ENCODE results near the gene TMEM108. TPM values are rescaled to one million over a fixed set of nuclear protein-coding genes. Genes with fewer than 3 reads are reported as not detected.

The TMEM108 gene
- total RNA-seq, 4 donors from 2014 or later, result 1.1 to 3.2 TPM; not detected in 2

- TF ChIP-seq POLR2A (IDR thresholded peaks at IDR 0.05), result no peak
- no peak overlapping the region for H3K4me3 ChIP-seq
Measured at GRCh38 chr3:133130168-133130567, 92.0 kb downstream of the TMEM108 start.

DNA sequence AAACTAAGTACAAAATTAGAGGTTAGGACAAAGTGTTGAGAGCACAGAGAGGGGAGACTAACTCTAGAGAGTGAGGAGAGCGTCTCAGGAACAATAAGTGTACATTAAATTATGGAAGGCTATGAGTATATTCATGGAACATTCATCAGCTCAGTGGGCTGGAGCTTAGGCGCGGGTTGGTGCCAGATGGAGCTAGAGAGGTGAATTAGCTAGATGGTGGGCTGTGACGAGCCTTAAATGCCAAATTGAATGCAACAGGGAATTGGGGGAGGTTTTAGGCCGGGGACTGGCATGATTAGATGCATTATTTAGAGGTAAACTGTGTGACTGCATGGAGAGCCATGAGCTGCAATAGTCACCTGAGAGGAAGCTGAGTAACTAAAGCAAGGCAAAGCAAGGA is 97.1 kb downstream of the TMEM108 start:
- intact Hi-C loops (cut with DNase I; ENCODE audit: low total_unique reads), result no loop called here
- H3K36me3 ChIP-seq, result no peaks in the 10 kb centered on the region

More at GRCh38 chr3:133130168-133130567, 92.0 kb downstream of the TMEM108 start:
- H3K27me3 ChIP-seq, result no peaks in the 10 kb centered on the region
- no peak for DNase-seq
- H3K4me1 ChIP-seq, result no peaks in the 10 kb centered on the region
- H3K36me3 ChIP-seq, result no peaks in the 10 kb centered on the region
- H3K9me3 ChIP-seq, result no peaks in the 10 kb centered on the region
- intact Hi-C loops (cut with DNase I; ENCODE audit: low total_unique reads), result no loop called here
- H3K27ac ChIP-seq, result no peak overlapping the region

DNA sequence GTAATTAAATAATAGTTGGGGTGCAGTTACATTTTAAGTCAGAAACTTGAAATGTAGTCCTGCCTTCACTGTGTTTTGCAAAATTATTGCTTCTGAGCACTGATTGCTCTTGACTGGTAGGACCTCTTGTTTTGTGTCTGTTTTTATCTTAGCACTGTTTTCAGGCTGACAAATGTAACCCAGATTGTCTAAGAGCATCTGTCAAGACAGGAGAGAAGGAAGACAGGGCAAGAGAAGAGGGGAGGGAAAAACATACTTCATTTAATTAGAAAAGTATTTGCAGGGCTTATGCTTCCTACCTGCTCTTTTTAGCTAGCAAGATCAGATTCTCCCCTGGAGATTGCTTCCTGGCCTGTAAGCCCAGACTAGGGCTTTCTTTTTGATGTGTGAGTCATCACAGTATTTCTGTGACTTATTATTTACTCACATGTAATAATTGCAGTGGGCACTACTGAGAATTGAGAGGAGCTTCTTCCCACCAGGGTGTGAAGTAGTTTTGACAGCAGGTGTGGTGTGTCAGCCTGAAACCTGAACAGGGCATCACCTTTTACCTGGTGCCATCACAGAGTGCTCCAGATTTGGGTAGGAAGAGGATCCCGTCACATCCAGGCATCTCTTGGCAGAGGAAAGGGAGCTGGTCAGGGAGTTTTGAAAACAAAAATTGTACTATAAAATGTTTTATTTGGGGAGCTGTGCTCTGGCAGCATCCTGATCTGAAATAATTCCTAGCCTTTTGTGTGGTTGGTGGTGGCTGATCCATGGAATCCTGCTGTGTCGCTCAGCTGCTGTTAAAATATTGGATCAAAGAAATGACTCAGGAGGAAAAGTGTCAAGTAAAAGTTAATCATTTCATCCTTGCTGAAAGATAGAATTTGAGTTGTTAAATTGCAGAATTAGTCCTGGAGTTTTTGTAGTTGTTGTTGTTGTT is 98.2 kb downstream of the TMEM108 start:
- Histone ChIP-seq H3K27me3 (no peaks in the 10 kb centered on the region), H3K4me1 (no peaks in the 10 kb centered on the region), H3K36me3 (no peaks in the 10 kb centered on the region), H3K4me3 (no peak overlapping the region), H3K27ac (no peak overlapping the region), H3K9me3 (no peaks in the 10 kb centered on the region)
- DNase-seq, result no peak
- TF ChIP-seq POLR2A (IDR thresholded peaks at IDR 0.05) (no peak), CTCF (IDR thresholded peaks at IDR 0.05) (no peak)
- intact Hi-C loops (cut with DNase I; ENCODE audit: low total_unique reads), result no loop called here

More for the DNA sequence above, 97.1 kb downstream of the TMEM108 start:
- no peak for DNase-seq
- TF ChIP-seq CTCF (IDR thresholded peaks at IDR 0.05) (no peak), POLR2A (IDR thresholded peaks at IDR 0.05) (no peak)
- Histone ChIP-seq H3K27me3 (no peaks in the 10 kb centered on the region), H3K4me3 (no peak overlapping the region), H3K27ac (no peak overlapping the region), H3K9me3 (no peaks in the 10 kb centered on the region), H3K4me1 (no peaks in the 10 kb centered on the region)

- no peaks in the 10 kb centered on the region for H3K36me3 ChIP-seq
- TF ChIP-seq POLR2A (IDR thresholded peaks at IDR 0.05) (no peak), CTCF (IDR thresholded peaks at IDR 0.05) (no peak)
- intact Hi-C loops (cut with DNase I; ENCODE audit: low total_unique reads), result no loop called here
Measured at GRCh38 chr3:133137042-133137996, 99.1 kb downstream of the TMEM108 start.

GRCh38 chr3:133138017-133138416 is 99.8 kb downstream of the TMEM108 start:
- no peaks in the 10 kb centered on the region for H3K36me3 ChIP-seq
- no peaks in the 10 kb centered on the region for H3K9me3 ChIP-seq
- H3K27ac ChIP-seq, result no peak overlapping the region
- H3K27me3 ChIP-seq, result no peaks in the 10 kb centered on the region
- TF ChIP-seq POLR2A (IDR thresholded peaks at IDR 0.05), result no peak
- TF ChIP-seq CTCF (IDR thresholded peaks at IDR 0.05), result no peak
- H3K4me3 ChIP-seq, result no peak overlapping the region
- no peaks in the 10 kb centered on the region for H3K4me1 ChIP-seq
- intact Hi-C loops (cut with DNase I; ENCODE audit: low total_unique reads), result no loop called here
- no peak for DNase-seq

More at GRCh38 chr3:133137042-133137996, 99.1 kb downstream of the TMEM108 start:
- no peak for DNase-seq
- no peaks in the 10 kb centered on the region for H3K9me3 ChIP-seq
- no peak overlapping the region for H3K27ac ChIP-seq
- H3K4me3 ChIP-seq, result no peak overlapping the region
- no peaks in the 10 kb centered on the region for H3K4me1 ChIP-seq
- no peaks in the 10 kb centered on the region for H3K27me3 ChIP-seq
